ENCODE measurements around the gene GNPDA1.

GNPDA1 gene

DNA sequence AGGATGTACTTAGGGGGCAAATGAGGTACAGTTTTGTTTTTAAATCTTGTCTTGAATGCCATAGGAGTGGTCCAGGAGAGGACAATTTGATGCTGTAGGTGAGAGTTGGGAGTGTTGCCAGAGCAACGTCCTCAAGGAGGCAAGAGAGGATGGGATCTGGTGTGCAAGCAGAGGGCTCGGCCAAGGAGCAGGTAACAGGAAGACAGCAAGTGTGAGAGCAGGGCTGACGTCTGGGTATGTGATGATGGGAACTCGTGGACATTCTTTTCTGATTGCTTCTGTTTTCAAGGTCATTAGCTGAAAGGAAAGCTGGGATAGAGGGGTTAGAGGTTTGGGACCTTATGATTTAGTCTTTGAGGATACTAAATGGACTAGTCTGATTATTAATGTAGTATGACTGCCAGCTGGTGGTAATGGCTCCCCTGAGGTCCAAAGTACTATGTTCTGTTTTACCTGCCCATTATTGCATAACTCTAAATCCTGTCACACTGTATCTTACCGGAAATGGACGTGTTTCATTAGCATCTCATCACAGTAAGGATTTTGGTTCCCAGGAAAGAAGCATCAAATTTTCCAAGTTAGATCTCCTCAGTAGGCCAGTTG is 15.4 kb downstream of the GNPDA1 start:
- DNase-seq = no peak
- ATAC-seq (replicated peaks) = no peak
- H3K4me3 Mint-ChIP-seq = no peak overlapping the region
- H3K9me3 Mint-ChIP-seq = no peaks in the 10 kb centered on the region
- no peaks in the 10 kb centered on the region for H3K27me3 Mint-ChIP-seq
- H3K36me3 Mint-ChIP-seq (ENCODE audit: insufficient read depth) = peaks cover 20% of the 10 kb centered on the region
- H3K27ac Mint-ChIP-seq = peak overlapping the region; percentile 2 to 38
- no peaks in the 10 kb centered on the region for H3K4me1 Mint-ChIP-seq (ENCODE audit: low read depth in 2 of 2)

DNA sequence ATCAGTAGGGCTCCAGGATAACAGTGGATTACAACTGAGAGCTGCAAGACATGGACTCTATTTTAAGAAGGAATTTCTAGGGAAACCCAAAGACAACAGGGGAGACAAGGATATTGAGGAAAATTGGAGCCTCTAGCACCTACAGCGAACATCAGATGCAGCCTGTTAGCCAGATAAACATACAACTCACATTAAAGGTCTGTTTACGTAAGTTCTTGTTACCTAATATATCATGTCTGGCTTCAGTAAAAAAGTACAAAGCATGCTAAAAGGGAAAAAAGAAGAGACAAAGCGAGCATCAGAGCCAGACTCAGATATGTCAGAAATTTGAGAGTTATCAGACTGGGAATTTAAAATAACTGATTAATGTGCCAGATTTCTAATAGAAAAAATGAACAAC is 17.2 kb downstream of the GNPDA1 start:
- Mint-ChIP-seq H3K27me3 (no peaks in the 10 kb centered on the region), H3K27ac (peak overlapping the region in 1 of 2 donors; percentile 62), H3K9me3 (no peaks in the 10 kb centered on the region), H3K4me3 (no peak overlapping the region), H3K36me3 (ENCODE audit: insufficient read depth) (peaks cover 21% of the 10 kb centered on the region), H3K4me1 (ENCODE audit: low read depth in 2 of 2) (no peaks in the 10 kb centered on the region)
- DNase-seq = no peak
- no peak for ATAC-seq (replicated peaks)

DNA sequence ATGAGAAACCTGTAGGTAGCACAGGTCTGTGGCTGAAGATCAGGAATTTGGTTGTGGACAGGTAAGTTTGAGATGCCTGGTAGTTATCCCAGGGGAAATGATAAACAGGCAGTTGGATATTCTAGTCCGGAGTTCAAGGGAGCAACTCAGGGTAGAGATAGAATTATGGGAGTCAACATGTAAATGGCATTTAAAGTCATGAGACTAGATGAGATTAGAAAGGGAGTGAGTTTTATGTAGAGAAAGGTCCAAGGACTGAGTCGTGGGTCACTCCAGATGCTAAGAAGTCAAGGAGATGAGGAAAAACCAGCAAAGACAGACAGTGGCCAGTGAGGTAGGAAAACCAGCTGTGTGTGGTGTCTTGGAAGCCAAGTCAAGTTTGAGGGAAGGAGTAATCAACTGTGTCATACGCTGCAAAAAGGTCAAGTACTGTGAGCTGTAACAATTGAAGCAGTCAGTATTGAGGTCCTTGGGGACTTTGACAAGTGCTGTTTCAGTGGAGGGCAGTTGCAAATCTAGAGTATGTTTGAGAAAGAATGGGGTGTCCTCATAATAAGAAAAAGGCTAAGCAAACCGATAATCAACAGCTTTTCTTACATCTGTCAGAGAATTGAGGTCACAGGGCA is 18.2 kb downstream of the GNPDA1 start:
- H3K4me3 Mint-ChIP-seq = no peak overlapping the region
- no peaks in the 10 kb centered on the region for H3K4me1 Mint-ChIP-seq (ENCODE audit: low read depth in 2 of 2)
- H3K27ac Mint-ChIP-seq = peak overlapping the region; percentile 20 to 62
- ATAC-seq (replicated peaks) = no peak
- H3K36me3 Mint-ChIP-seq (ENCODE audit: insufficient read depth) = peaks cover 24% of the 10 kb centered on the region
- no peak for DNase-seq
- H3K27me3 Mint-ChIP-seq = no peaks in the 10 kb centered on the region
- no peaks in the 10 kb centered on the region for H3K9me3 Mint-ChIP-seq

DNA sequence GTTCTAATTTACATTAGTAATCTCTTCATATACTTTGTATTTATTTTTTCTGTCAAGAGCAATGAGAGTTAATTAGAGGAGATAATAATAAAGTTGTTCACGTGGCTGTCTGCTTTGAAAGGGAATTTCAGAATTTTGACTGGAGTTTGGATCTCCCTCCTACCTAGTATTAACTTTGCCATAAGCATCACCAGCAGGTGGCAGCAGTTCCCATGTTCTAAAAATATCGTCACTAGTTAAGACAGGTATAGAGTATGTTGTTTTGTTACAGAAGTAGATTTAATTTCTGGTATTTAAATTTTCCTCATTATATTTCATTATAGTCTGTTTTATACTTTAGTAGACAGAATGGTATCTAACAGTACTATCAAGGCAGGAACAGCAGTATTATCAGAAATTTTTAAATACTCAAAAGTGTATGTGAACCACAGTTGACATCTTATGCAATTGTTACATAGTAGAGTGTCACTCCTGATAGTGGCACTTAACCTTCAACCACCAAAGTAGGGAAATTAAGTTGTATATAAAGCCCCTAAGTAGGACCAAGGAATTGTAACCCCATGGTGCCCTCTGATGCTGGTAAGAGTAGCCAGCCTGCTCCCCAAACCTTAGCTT is 20.4 kb downstream of the GNPDA1 start:
- ATAC-seq (replicated peaks) (peak; percentile 84), DNase-seq (peak; percentile 77 to 80 (median 78))
- Mint-ChIP-seq H3K27ac (no peak overlapping the region), H3K9me3 (no peaks in the 10 kb centered on the region), H3K4me1 (ENCODE audit: low read depth in 2 of 2) (no peaks in the 10 kb centered on the region), H3K4me3 (no peak overlapping the region), H3K27me3 (no peaks in the 10 kb centered on the region), H3K36me3 (ENCODE audit: insufficient read depth) (peaks cover 35% of the 10 kb centered on the region)

DNA sequence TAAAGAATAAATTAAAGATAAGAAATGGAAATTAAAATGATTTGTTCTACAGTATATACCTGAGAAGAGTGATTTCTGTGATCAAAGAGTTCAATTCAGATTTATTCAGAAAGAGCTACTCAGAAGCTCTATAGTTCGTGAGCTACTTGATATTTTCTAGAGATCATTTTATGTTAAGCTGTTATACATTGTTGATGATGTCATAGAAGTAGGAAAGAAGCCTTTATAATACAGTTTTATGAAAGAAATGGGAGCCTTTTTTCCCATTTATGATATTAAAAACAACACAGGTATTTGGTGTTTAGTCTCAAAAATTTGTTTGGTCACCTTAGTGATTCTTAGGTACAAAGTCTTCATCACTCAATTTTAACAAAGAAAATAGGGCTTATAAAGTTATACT is 23.1 kb downstream of the GNPDA1 start:
- no peak for ATAC-seq (replicated peaks)
- no peaks in the 10 kb centered on the region for H3K9me3 Mint-ChIP-seq
- H3K4me3 Mint-ChIP-seq = no peak overlapping the region
- H3K27me3 Mint-ChIP-seq = no peaks in the 10 kb centered on the region
- no peak overlapping the region for H3K27ac Mint-ChIP-seq
- DNase-seq = no peak
- peaks cover 58% of the 10 kb centered on the region for H3K36me3 Mint-ChIP-seq (ENCODE audit: insufficient read depth)
- H3K4me1 Mint-ChIP-seq (ENCODE audit: low read depth in 2 of 2) = no peaks in the 10 kb centered on the region

DNA sequence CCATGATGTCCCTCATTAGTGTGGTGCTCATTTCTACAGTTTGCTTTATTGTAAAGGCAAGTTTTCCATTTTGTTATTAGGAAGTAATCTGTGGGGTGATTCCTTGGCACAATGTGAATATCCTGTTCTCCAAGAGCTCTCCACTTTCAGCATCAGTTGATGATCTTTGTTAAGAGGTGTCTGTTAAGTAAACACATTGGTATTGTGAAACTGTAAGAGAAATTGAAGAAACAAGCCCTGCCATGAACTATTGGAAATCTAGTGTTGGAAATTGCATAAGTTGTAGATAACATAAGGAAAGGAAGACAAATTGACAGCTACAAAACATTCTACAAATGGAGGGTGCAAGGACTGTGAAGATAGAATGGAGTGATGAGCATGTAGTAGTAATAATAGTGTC is 26.8 kb downstream of the GNPDA1 start:
- Mint-ChIP-seq H3K27ac (peak overlapping the region in 1 of 2 donors; percentile 3), H3K4me1 (ENCODE audit: low read depth in 2 of 2) (no peaks in the 10 kb centered on the region), H3K4me3 (no peak overlapping the region), H3K36me3 (ENCODE audit: insufficient read depth) (peaks cover 73% of the 10 kb centered on the region), H3K27me3 (no peaks in the 10 kb centered on the region), H3K9me3 (no peaks in the 10 kb centered on the region)
- no peak for ATAC-seq (replicated peaks)
- DNase-seq = no peak

DNA sequence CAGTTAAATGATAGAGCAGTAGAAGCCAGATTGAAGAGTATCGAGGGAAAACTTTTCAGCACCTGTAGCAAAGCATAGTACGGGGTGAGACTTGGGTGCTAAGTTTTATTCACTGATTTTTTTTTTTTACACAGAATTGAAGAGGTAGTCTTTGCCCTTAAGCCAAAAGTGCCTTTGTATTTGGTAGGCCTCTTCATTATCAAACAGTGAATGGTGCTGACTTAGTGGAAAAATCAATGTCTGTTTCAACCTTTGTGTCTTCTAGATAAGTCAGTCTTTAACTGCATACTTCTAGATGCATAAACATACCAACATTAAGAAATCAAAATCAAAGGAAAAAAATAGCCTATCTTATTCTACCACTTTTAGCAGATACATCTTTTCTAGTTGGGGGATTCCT is 30.2 kb downstream of the GNPDA1 start:
- no peak for DNase-seq

DNA sequence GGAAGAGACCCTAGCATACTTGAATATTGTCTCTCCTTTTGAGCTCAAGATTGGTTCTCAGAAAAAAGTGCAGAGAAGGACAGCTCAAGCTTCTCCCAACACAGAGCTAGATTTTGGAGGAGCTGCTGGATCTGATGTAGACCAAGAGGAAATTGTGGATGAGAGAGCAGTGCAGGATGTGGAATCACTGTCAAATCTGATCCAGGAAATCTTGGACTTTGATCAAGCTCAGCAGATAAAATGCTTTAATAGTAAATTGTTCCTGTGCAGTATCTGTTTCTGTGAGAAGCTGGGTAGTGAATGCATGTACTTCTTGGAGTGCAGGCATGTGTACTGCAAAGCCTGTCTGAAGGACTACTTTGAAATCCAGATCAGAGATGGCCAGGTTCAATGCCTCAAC is 34.4 kb downstream of the GNPDA1 start:
- no peak overlapping the region for H3K27ac Mint-ChIP-seq

More for the DNA sequence above, 30.2 kb downstream of the GNPDA1 start:
- H3K9me3 Mint-ChIP-seq = no peaks in the 10 kb centered on the region
- H3K27me3 Mint-ChIP-seq = no peaks in the 10 kb centered on the region
- H3K36me3 Mint-ChIP-seq (ENCODE audit: insufficient read depth) = peaks cover 72% of the 10 kb centered on the region
- H3K27ac Mint-ChIP-seq = peak overlapping the region in 1 of 2 donors; percentile 4
- H3K4me1 Mint-ChIP-seq (ENCODE audit: low read depth in 2 of 2) = no peaks in the 10 kb centered on the region
- H3K4me3 Mint-ChIP-seq = no peak overlapping the region
- ATAC-seq (replicated peaks) = no peak

DNA sequence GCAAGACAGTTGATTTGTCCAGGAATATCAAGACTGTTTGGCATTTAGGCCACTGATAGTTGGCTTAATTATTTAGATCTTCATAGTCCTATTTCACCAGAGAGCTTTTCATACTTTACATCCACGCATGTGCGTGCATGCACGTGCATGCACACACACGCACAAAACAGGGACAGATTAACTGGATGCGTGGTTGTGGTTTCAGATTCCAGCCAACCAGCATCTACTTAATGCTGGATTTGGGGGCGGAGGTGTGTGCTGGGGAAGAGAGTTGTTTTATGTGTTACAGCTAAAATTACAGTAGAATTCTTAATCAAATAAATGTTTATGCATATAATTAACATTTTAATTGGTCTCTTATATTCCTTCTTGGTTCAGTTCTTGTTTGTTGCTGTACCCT is 36.7 kb downstream of the GNPDA1 start:
- no peaks in the 10 kb centered on the region for H3K9me3 Mint-ChIP-seq
- peaks cover 2 to 11% of the 10 kb centered on the region in 2 donors for H3K4me1 Mint-ChIP-seq (ENCODE audit: low read depth in 2 of 2)
- DNase-seq = no peak
- H3K27me3 Mint-ChIP-seq = no peaks in the 10 kb centered on the region
- no peak for ATAC-seq (replicated peaks)
- peaks cover 66% of the 10 kb centered on the region for H3K36me3 Mint-ChIP-seq (ENCODE audit: insufficient read depth)
- peak overlapping the region in 1 of 2 donors; percentile 20 for H3K27ac Mint-ChIP-seq
- H3K4me3 Mint-ChIP-seq = no peak overlapping the region

More for the DNA sequence above, 34.4 kb downstream of the GNPDA1 start:
- H3K27me3 Mint-ChIP-seq = no peaks in the 10 kb centered on the region
- H3K4me1 Mint-ChIP-seq (ENCODE audit: low read depth in 2 of 2) = peaks cover 2 to 11% of the 10 kb centered on the region in 2 donors
- peaks cover 65% of the 10 kb centered on the region for H3K36me3 Mint-ChIP-seq (ENCODE audit: insufficient read depth)
- H3K9me3 Mint-ChIP-seq = no peaks in the 10 kb centered on the region
- ATAC-seq (replicated peaks) (no peak), DNase-seq (no peak)
- H3K4me3 Mint-ChIP-seq = no peak overlapping the region

DNA sequence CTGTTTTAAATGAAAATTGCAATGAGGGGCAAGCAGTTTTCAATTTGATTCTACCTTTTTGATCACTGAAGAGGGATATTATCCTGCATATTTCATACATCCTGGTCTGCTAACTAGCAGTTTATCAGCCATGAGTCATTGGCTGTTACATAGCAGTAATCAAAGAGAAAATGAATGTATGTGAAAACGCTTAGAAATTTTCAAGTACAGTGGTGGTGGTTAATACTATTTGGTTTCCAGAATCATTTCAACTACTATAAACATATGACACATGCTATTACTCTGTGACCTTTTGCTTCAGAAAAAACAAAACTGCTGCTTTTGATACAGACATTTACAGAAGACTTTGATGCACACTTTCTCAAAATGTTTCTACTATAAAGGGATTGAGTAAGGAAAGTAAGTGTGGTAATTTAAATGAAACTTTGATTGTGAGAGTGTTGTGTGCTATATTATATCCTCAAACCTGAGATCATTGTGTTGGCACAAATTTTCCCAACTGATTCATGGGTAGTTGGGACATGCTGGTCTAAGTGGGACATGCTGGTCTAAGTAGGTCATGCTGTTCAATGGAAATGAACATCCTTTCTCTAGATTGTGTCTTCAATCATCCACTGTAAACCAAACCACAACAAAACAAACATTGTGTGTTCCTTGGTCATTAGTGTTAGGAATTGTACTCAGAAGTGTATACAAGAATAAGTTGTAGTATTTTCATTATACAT is 38.8 kb downstream of the GNPDA1 start:
- DNase-seq (no peak), ATAC-seq (replicated peaks) (no peak)
- Mint-ChIP-seq H3K4me1 (ENCODE audit: low read depth in 2 of 2) (peaks cover 13 to 28% of the 10 kb centered on the region in 2 donors), H3K9me3 (no peaks in the 10 kb centered on the region), H3K36me3 (ENCODE audit: insufficient read depth) (peaks cover 56% of the 10 kb centered on the region), H3K4me3 (no peak overlapping the region), H3K27me3 (no peaks in the 10 kb centered on the region), H3K27ac (no peak overlapping the region)

DNA sequence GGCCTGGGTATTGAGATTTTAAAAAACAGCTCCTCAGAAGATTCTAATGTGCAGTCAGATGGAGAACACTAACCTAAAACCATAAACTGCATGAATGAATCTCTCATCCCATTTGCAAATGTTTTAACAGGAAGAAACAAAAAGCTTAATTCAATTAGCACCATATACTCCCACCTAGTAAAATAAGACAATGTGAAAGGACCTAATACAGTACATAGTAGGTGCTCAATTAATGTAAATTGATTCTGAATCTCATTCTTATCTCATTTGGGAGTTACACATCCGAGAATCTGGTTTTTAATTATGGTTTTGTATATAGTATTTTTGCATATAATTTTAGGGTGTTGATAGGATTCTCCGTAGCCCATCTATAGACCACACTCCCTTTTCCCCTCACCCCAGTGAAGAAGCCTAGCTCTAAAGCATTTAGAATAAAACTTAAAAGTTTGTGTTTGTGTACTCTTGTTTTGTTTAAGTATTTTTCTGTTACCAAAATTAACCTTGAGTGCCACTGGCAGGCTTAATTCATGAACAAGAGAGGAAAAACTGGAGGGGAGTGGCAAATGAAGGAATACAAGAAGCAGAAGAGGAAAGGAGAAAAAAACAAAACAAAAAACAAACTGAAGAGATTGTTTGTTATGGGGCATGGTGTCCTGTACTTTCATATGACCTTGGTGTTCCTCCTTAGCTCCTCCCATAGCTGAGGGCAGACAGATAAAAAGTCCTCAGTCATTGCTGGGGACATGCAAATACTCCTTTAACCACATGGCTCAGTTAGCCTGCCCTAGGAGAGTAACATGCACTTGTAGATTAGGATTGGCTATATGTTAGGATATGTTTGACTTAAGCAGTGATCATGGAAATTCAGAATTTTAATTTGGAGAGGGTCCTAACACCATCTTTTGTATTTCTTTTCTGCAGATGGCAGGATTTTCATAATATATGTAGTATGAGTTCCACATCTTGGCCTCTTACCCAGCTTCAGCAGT is 42.8 kb downstream of the GNPDA1 start:
- ATAC-seq (replicated peaks) (no peak), DNase-seq (no peak)
- Mint-ChIP-seq H3K4me3 (peak overlapping the region; percentile 91 to 93), H3K27me3 (no peaks in the 10 kb centered on the region), H3K4me1 (ENCODE audit: low read depth in 2 of 2) (peaks cover 17 to 30% of the 10 kb centered on the region in 2 donors), H3K36me3 (ENCODE audit: insufficient read depth) (peaks cover 35% of the 10 kb centered on the region), H3K27ac (peak overlapping the region; percentile 98 to 99), H3K9me3 (no peaks in the 10 kb centered on the region)

DNA sequence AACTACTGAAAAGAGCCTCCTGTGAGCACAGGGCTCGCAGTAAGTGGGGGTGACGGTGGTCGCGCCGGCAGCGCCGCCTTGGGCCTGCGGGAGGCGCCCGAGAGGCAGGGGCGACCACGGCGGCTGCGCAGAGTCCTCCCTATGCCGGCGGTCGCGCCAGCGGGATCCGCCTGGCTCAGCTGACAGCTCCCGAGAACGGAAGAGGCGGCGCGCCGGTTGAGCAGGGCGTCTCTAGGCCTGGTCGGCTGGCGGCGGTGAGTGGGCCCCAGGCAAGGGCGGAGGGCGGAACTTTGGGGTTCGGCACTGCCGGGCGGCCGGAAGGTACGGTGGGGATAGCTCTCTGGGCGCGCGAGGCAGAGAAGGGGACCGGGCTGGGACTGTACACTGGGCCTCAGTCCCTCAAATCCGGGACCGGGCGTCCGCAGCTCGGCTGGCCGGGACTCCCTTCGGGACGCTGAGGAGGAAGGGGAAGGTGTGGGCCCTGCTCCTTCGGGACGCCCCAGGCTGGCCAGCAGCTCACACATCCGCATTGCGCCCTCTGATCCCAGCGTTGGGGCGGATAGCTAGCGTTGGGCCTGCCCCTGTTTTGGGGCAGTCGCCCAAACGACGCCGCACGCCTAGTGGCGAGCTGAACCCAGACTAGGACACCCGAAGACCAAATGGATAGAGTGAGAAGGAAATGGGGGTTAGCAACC is 43.8 kb downstream of the GNPDA1 start, which contains the start of gene RNF14:
Gene RNF14, plus strand, starts transcription at position 192 of the 695 bp plus-strand sequence. CDS start 4,484 bp downstream, outside the sequence.
- DNase-seq = peak; percentile 92 to 94 (median 92)
- Mint-ChIP-seq H3K27ac (peak within 1 kb of the TSS; percentile 98 to 99), H3K9me3 (no peaks in the 10 kb centered on the region), H3K27me3 (no peaks in the 10 kb centered on the region), H3K4me3 (peak within 1 kb of the TSS; percentile 91 to 93), H3K4me1 (ENCODE audit: low read depth in 2 of 2) (peaks cover 15 to 29% of the 10 kb centered on the region in 2 donors), H3K36me3 (ENCODE audit: insufficient read depth) (peaks cover 25% of the 10 kb centered on the region)
- peak; percentile 95 for ATAC-seq (replicated peaks)

All from effector memory CD8-positive, alpha-beta T cell (primary cell).